K562 (cell line): ENCODE measurements around the gene MFAP1. TPM values are rescaled to one million over a fixed set of nuclear protein-coding genes. Genes with fewer than 3 reads are reported as not detected.

ENCODE experiments used
- ELF1 ChIP-seq: fragments of 200-800 bp; sonication (Bioruptor generic); IDR thresholded peaks from 2 replicates; pipeline ENCODE4 v1.6.1; 2016; ENCODE audit warnings: missing genetic modification characterization, missing compliant biosample characterization
- GABPA ChIP-seq: fragments of 200-800 bp; sonication (Bioruptor generic); conservative IDR thresholded peaks from 2 replicates; pipeline ENCODE4 v1.6.1; 2016; ENCODE audit warnings: low read depth, missing genetic modification characterization, missing compliant biosample characterization
- MYNN ChIP-seq, 2 experiments: sonication (generic); formaldehyde crosslinking in 1 of 2; IDR thresholded peaks; 2 replicates each; pipeline versions ENCODE4 v1.5.0 to v1.6.1; 2016 to 2020; ENCODE audit warnings: antibody characterized with exemption in 1 of 2, missing genetic modification reagents in 1 of 2
- SRF ChIP-seq, 2 experiments: fragments of 250-450, 450-650 bp in 1 of 2; sonication (Bioruptor Pico) in 1 of 2; sonication (generic) in 1 of 2; formaldehyde crosslinking; IDR thresholded peaks; 2 replicates each; pipeline versions ENCODE4 v1.5.0 to v1.5.1; 2020 to 2022; ENCODE audit warnings: mild to moderate bottlenecking in 1 of 2, missing genetic modification reagents in 1 of 2
- SUPT5H ChIP-seq: fragments of 450-650 bp; IDR thresholded peaks from 2 replicates; pipeline ENCODE4 v1.6.1; 2016
- TCF15 ChIP-seq: fragments of 250-450 bp; sonication (Bioruptor Pico); IDR thresholded peaks from 2 replicates; pipeline ENCODE4 v1.8.0; 2022; ENCODE audit warnings: moderate library complexity, mild to moderate bottlenecking, inconsistent platforms
- THRB ChIP-seq: fragments of 450-650 bp; formaldehyde crosslinking; conservative IDR thresholded peaks from 2 replicates; pipeline ENCODE4 v1.4.0; 2022; ENCODE audit warnings: mild to moderate bottlenecking, missing genetic modification characterization
- ZBTB11 ChIP-seq, 3 experiments: fragments of 200-800 bp in 1 of 3; fragments of 250-450 bp in 1 of 3; fragments of 450-650 bp in 1 of 3; sonication (Bioruptor Pico) in 1 of 3; sonication (Bioruptor generic) in 1 of 3; formaldehyde crosslinking in 1 of 3; IDR thresholded peaks; 2 replicates each; pipeline versions ENCODE4 v1.6.1 to v1.8.0; 2016 to 2022; ENCODE audit warnings: mild to moderate bottlenecking in 2 of 3, missing genetic modification characterization in 2 of 3, missing compliant biosample characterization in 1 of 3, moderate library complexity in 1 of 3
- ZNF280A ChIP-seq: fragments of 450-650 bp; IDR thresholded peaks from 2 replicates; pipeline ENCODE4 v1.6.1; 2018; ENCODE audit warnings: mild to moderate bottlenecking, low read depth; ENCODE audit not compliant: partially characterized antibody
- polyA plus RNA-seq, 8 experiments: library from polyadenylated mRNA; depleted of rRNA in 4 of 8; stranded (reverse) in 5 of 8; unstranded in 3 of 8; fragments of >200 nt; fragmentation: Nextera tagmentation in 2 of 8; fragmentation: Illumina TruSeq in 1 of 8; extraction: Ambion mirVana in 2 of 8; extraction: Trizol in 1 of 8; gene quantifications; 2 replicates each; pipeline versions ENCODE4 v1.2.1 to v1.2.3, GENCODE V29; 2011 to 2014; ENCODE audit warnings: inconsistent platforms in 1 of 8, missing spikeins in 1 of 8
- total RNA-seq, 7 experiments: library from RNA; depleted of rRNA in 6 of 7; stranded (reverse); fragments of >200 nt in 6 of 7; fragmentation: Illumina TruSeq in 2 of 7; extraction: Trizol in 2 of 7; gene quantifications; 2 replicates each; pipeline versions ENCODE4 v1.2.1 to v1.2.3, GENCODE V29; 2011 to 2021; ENCODE audit warnings: low replicate concordance in 1 of 7

MFAP1 gene
- total and polyA plus RNA-seq, 9 of the 15 experiments (the other 6 are each of a cell fraction or from before 2014, with no cell fraction given): 34.9 to 64.1 (median 48.2) TPM

GRCh38 chr15:43795197-43795596 lies 29.3 kb downstream of the MFAP1 start (continued):
- TF ChIP-seq GABPA (no peak), SRF (CRISPR knock-in tag; IDR thresholded peaks at IDR 0.05) (no peak), ZBTB11 (CRISPR knock-in tag; IDR thresholded peaks at IDR 0.05) (no peak), THRB (CRISPR knock-in tag) (0 out of 2 replicates have a peak, but pooled peaks have one; percentile 3), MYNN (IDR thresholded peaks at IDR 0.05) (0 out of 2 replicates have a peak, but pooled peaks have one; percentile 16), MYNN (CRISPR knock-in tag; IDR thresholded peaks at IDR 0.05) (no peak), ZNF280A (no peak), SUPT5H (peak; percentile 24; the same call in 1 of the 2 replicates), ELF1 (tag) (no peak), TCF15 (no peak)
